PC-9 (cell line): ENCODE results near the gene BAIAP3.

ENCODE experiments used
- EZH2 ChIP-seq: fragments of 200-600 bp; sonication (generic); IDR thresholded peaks from 2 replicates; pipeline ENCODE4 v1.8.0; 2017; ENCODE audit warnings: antibody characterized with exemption, low read depth
- TF ChIP-seq, protein P1 (sequence below): fragments of 200-600 bp; sonication (generic); conservative IDR thresholded peaks from 2 replicates; pipeline ENCODE4 v1.6.1; 2017; ENCODE audit warnings: mixed run types, antibody characterized with exemption, mild to moderate bottlenecking, moderate library complexity

DNA sequence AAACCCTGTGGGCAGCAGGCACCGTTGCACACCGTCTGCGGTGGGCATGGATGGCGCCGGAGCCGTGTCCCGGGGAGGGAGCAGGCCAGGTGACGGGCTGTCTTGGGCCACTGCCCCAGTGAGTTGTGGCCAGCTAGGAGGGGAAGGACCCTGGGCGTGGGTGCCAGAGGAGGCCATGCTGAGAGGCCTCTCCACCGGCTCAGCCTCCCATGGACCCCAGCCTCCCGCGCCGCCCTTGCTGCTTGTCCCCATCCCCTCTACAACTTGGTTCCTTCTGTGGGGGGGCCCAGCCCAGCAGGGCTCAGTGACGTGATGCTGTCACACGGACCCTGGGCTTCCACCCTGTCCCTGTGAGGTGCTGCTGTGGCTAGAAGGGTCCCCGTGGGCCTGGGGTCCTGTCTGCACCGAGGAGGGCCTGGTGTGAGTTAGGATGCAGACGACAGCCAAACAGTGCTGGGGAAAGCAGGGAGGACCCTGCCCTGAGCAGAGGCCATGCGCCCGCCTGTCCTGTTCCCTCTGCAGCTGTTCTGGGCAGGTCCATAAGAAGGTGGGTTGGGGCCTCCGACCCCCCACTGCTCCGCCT, 12.7 kb upstream of the BAIAP3 start:
- TF ChIP-seq, protein P1, sequence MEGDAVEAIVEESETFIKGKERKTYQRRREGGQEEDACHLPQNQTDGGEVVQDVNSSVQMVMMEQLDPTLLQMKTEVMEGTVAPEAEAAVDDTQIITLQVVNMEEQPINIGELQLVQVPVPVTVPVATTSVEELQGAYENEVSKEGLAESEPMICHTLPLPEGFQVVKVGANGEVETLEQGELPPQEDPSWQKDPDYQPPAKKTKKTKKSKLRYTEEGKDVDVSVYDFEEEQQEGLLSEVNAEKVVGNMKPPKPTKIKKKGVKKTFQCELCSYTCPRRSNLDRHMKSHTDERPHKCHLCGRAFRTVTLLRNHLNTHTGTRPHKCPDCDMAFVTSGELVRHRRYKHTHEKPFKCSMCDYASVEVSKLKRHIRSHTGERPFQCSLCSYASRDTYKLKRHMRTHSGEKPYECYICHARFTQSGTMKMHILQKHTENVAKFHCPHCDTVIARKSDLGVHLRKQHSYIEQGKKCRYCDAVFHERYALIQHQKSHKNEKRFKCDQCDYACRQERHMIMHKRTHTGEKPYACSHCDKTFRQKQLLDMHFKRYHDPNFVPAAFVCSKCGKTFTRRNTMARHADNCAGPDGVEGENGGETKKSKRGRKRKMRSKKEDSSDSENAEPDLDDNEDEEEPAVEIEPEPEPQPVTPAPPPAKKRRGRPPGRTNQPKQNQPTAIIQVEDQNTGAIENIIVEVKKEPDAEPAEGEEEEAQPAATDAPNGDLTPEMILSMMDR, result no peak
- TF ChIP-seq EZH2, result no peak
